BLaER1 (cell line): Measurements from ENCODE around the gene C20orf202.
"Not testable (repeated sequence)": the region's sequence is repeated elsewhere in the genome, so short reads cannot be mapped to it uniquely, and the experiment has no call there.

Source experiments
- H3K27ac ChIP-seq: shearing (Covaris generic); formaldehyde crosslinking; 2 replicates; pipeline ENCODE4 v1.8.1; 2022
- H3K27me3 ChIP-seq: shearing (Covaris generic); formaldehyde crosslinking; 2 replicates; pipeline ENCODE4 v1.8.1; 2022
- H3K36me3 ChIP-seq: shearing (Covaris generic); formaldehyde crosslinking; 2 replicates; pipeline ENCODE4 v1.8.1; 2022
- H3K4me1 ChIP-seq: shearing (Covaris generic); formaldehyde crosslinking; 2 replicates; pipeline ENCODE4 v1.8.1; 2022
- H3K4me2 ChIP-seq: shearing (Covaris generic); formaldehyde crosslinking; 2 replicates; pipeline ENCODE4 v1.8.1; 2022
- H3K4me3 ChIP-seq: shearing (Covaris generic); formaldehyde crosslinking; 2 replicates; pipeline ENCODE4 v1.8.1; 2022
- H3K9ac ChIP-seq: shearing (Covaris generic); formaldehyde crosslinking; 2 replicates; pipeline ENCODE4 v1.8.1; 2022
- H3K9me3 ChIP-seq: shearing (Covaris generic); formaldehyde crosslinking; 2 replicates; pipeline ENCODE4 v1.8.1; 2022
- H4K20me1 ChIP-seq: shearing (Covaris generic); formaldehyde crosslinking; 2 replicates; pipeline ENCODE4 v1.8.1; 2022
- Cebpa-rat ChIP-seq: shearing (Covaris generic); IDR thresholded peaks from 2 replicates; pipeline ENCODE4 v1.8.1; 2022

Gene C20orf202

GRCh38 chr20:1232286-1233111 is 29.2 kb downstream of the C20orf202 start:
- Histone ChIP-seq H3K4me3 (no peak overlapping the region), H3K36me3 (no peaks in the 10 kb centered on the region), H3K9ac (no peak overlapping the region), H3K27me3 (peaks cover 4% of the 10 kb centered on the region; the same call in 1 of the 2 replicates), H3K4me2 (no peak overlapping the region), H3K4me1 (peaks cover 5% of the 10 kb centered on the region), H4K20me1 (no peaks in the 10 kb centered on the region), H3K9me3 (no peaks in the 10 kb centered on the region), H3K27ac (no peak overlapping the region)
- TF ChIP-seq Cebpa-rat: no peak

DNA sequence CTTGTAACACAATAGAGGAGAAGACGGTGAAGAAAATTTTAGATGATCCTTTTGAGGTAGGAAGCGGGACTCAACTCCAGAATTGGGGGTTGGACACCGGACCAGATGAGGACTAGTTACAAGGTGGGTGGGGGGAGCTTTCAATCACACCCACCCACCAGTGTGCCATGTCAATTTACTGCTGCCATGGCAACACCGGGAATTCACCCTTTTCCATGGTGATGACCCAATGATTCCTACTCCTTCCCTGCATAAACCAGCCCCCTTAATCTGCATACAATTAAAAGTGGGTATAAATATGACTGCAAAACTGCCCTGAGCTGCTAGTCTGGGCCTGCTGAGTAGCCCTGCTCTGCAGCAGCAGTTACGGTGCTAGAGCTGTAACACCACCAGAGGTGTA is 37.3 kb downstream of the C20orf202 start:
- Histone ChIP-seq H3K4me3 (no peak overlapping the region), H3K9me3 (no peaks in the 10 kb centered on the region), H3K27ac (no peak overlapping the region), H3K4me2 (no peak overlapping the region), H3K27me3 (no peaks in the 10 kb centered on the region), H3K36me3 (no peaks in the 10 kb centered on the region), H3K4me1 (peaks cover 7% of the 10 kb centered on the region), H3K9ac (no peak overlapping the region), H4K20me1 (no peaks in the 10 kb centered on the region)
- TF ChIP-seq Cebpa-rat: no peak

DNA sequence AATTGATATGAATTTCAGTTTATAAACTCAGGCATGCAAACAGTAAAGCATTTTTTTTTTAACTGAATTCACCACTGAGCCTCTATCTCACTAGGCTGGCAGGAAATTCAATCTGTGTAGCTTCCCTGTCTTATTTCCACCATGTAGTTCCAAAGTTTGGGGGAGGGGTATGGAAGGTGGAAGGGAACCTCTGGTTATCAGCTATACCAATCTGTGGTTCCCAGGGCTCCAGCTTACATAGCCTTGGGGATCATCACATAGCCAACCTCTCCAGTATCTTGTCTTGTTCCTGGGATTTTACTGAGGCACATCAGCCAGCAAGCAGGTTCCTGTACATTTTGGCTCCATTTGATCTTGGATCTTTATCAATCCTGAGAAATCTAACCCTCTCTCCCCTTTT is 38.2 kb downstream of the C20orf202 start:
- no peaks in the 10 kb centered on the region for H3K27me3 ChIP-seq
- no peaks in the 10 kb centered on the region for H3K36me3 ChIP-seq
- no peak overlapping the region for H3K9ac ChIP-seq
- H3K27ac ChIP-seq: no peak overlapping the region
- H3K4me3 ChIP-seq: no peak overlapping the region
- TF ChIP-seq Cebpa-rat: no peak
- H3K4me2 ChIP-seq: no peak overlapping the region
- no peaks in the 10 kb centered on the region for H3K9me3 ChIP-seq
- H3K4me1 ChIP-seq: peaks cover 7% of the 10 kb centered on the region
- H4K20me1 ChIP-seq: no peaks in the 10 kb centered on the region

DNA sequence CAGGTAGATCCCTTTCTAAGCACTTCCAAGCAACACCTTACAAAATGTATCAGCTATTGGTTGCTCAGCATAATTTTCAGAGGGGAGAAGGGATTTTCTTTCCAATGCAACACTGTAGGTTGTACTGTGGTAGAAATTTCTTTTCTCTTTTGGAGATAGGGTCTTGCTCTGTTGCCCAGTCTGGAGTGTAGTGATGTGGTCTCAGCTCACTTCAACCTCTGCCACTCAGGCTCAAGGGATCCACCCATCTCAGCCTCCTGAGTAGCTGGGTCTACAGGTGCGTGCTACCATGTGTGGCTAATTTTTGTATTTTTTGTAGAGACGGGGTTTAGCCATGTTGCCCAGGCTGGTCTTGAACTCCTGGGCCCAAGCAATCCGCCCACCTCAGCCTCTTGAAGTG is 38.8 kb downstream of the C20orf202 start:
- no peak overlapping the region for H3K27ac ChIP-seq

DNA sequence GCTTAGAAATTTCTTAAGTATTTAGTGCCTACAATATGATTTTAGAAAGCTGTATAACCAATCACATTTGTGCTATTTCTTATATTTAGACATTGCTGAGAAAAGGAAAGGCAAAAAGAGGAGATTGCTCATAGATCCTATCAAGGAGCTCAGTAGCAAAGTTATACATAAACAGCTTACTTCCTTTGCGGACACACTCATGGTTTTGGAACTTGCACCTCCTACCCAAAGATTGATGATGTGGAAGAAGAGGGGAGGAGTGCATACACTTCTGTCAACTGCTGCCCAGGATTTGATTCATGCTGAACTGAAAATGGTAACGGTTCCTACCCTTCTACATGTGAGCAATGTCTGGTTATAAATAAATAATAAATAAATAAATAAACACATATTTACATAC is 39.3 kb downstream of the C20orf202 start:
- H3K27ac ChIP-seq: no peak overlapping the region
- no peaks in the 10 kb centered on the region for H3K9me3 ChIP-seq
- no peaks in the 10 kb centered on the region for H3K36me3 ChIP-seq
- no peak overlapping the region for H3K4me3 ChIP-seq
- H3K27me3 ChIP-seq: no peaks in the 10 kb centered on the region
- peak overlapping the region; percentile 35 for H3K4me2 ChIP-seq
- H3K4me1 ChIP-seq: peaks cover 7% of the 10 kb centered on the region
- TF ChIP-seq Cebpa-rat: no peak
- H3K9ac ChIP-seq: no peak overlapping the region
- no peaks in the 10 kb centered on the region for H4K20me1 ChIP-seq

More for the DNA sequence above, 38.8 kb downstream of the C20orf202 start:
- Histone ChIP-seq H3K9ac (no peak overlapping the region), H4K20me1 (no peaks in the 10 kb centered on the region), H3K9me3 (no peaks in the 10 kb centered on the region), H3K4me1 (peaks cover 7% of the 10 kb centered on the region), H3K4me2 (peak overlapping the region; percentile 35), H3K36me3 (no peaks in the 10 kb centered on the region), H3K27me3 (no peaks in the 10 kb centered on the region), H3K4me3 (no peak overlapping the region)
- TF ChIP-seq Cebpa-rat: no peak

DNA sequence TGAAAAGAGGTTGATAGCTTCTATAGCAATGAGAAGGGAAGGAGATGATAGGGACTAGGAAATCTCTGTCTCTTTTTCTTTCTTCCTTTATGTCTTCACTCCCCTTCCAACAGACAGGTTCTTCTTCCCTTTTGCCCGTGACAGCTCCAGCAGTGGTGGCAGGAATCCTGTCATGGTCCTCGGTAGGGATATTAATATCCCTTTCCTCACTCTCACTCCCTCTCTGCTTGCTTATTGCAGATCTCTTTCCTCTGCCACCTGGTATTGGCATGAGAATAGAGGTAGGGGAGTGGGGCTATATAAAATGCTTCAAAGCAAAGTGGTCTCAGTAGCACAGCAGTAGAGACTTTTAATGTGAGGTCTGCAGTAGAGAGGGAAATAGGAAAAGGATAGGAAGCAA is 42.3 kb downstream of the C20orf202 start:
- Histone ChIP-seq H4K20me1 (no peaks in the 10 kb centered on the region), H3K4me2 (no peak overlapping the region), H3K27me3 (no peaks in the 10 kb centered on the region), H3K4me3 (no peak overlapping the region), H3K4me1 (peaks cover 7% of the 10 kb centered on the region), H3K9me3 (no peaks in the 10 kb centered on the region), H3K36me3 (no peaks in the 10 kb centered on the region), H3K27ac (no peak overlapping the region), H3K9ac (no peak overlapping the region)
- TF ChIP-seq Cebpa-rat: no peak

- Histone ChIP-seq H3K4me1 (peaks cover under 1% of the 10 kb centered on the region; the same call in 1 of the 2 replicates), H3K9ac (no peak overlapping the region), H3K36me3 (no peaks in the 10 kb centered on the region), H3K27me3 (no peaks in the 10 kb centered on the region), H3K4me2 (no peak overlapping the region), H3K9me3 (no peaks in the 10 kb centered on the region), H4K20me1 (no peaks in the 10 kb centered on the region), H3K4me3 (no peak overlapping the region), H3K27ac (no peak overlapping the region)
- TF ChIP-seq Cebpa-rat: no peak
Observed at GRCh38 chr20:1247689-1248088, 44.4 kb downstream of the C20orf202 start.

DNA sequence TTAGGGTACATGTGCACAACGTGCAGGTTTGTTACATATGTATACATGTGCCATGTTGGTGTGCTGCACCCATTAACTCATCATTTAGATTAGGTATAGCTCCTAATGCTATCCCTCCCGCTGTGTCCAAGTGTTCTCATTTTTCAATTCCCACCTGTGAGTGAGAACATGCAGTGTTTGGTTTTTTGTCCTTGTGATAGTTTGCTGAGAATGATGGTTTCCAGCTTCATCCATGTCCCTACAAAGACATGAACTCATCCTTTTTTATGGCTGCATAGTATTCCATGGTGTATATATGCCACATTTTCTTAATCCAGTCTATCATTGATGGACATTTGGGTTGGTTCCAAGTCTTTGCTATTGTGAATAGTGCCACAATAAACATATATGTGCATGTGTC is 47.0 kb downstream of the C20orf202 start:
- not testable (repeated sequence) for H3K9me3 ChIP-seq, H3K27ac ChIP-seq, H3K4me2 ChIP-seq, H3K9ac ChIP-seq, H3K36me3 ChIP-seq, H3K27me3 ChIP-seq, H3K4me1 ChIP-seq, H3K4me3 ChIP-seq, H4K20me1 ChIP-seq

DNA sequence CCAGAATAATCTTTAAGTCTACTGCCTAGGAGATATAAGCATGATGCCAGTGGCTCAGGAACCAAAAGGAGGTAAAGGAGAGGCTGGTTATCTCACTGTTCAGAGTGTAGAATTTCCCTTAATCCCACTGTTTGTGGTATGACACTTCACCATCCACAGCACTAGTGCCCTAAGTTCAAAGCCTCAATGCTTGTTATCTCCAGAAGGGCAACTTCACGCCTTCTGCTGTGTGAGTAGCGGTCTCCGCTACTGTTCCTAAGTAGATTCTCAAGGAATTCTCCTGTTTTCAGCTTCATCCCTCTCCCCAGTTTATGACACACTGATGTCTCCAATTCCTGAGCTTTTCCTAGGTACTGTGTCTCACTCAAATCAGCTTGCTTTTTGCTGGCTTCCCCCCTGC is 49.2 kb downstream of the C20orf202 start:
- TF ChIP-seq Cebpa-rat: no peak
- H3K27me3 ChIP-seq: no peaks in the 10 kb centered on the region
- H3K36me3 ChIP-seq: no peaks in the 10 kb centered on the region
- H3K27ac ChIP-seq: no peak overlapping the region
- H3K4me3 ChIP-seq: no peak overlapping the region
- no peaks in the 10 kb centered on the region for H3K4me1 ChIP-seq
- H3K9me3 ChIP-seq: peaks cover 8% of the 10 kb centered on the region; the same call in 1 of the 2 replicates
- H3K4me2 ChIP-seq: no peak overlapping the region
- no peak overlapping the region for H3K9ac ChIP-seq
- no peaks in the 10 kb centered on the region for H4K20me1 ChIP-seq

- Histone ChIP-seq H3K27ac (no peak overlapping the region), H3K4me2 (no peak overlapping the region), H3K9ac (no peak overlapping the region), H3K36me3 (no peaks in the 10 kb centered on the region), H3K4me1 (no peaks in the 10 kb centered on the region), H4K20me1 (no peaks in the 10 kb centered on the region), H3K9me3 (peaks cover 8% of the 10 kb centered on the region; the same call in 1 of the 2 replicates), H3K27me3 (no peaks in the 10 kb centered on the region), H3K4me3 (no peak overlapping the region)
- TF ChIP-seq Cebpa-rat: no peak
Observed at GRCh38 chr20:1254254-1254653, 51.0 kb downstream of the C20orf202 start.
